Kidney (tissue), 14 donors: ENCODE results near the gene ERP29. TPM values are rescaled to one million over a fixed set of nuclear protein-coding genes. Genes with fewer than 3 reads are reported as not detected.

Experiments used
- DNase-seq, 5 donors: peaks; one replicate each; pipeline ENCODE4 v3.0.0-alpha.2; 2013 to 2020
- FAIRE-seq: peaks from 2 replicates; lab custom pipeline; 2012; peaks lifted over from hg19 to GRCh38; lab: Jason Lieb, UNC
- H3K27ac ChIP-seq, 2 donors: one replicate each; pipeline ENCODE4 v1.7.0; 2013; ENCODE audit warnings: low read depth in 2 of 2, low read length in 2 of 2, inconsistent platforms in 1 of 2
- H3K27me3 ChIP-seq: one replicate; pipeline ENCODE4 v1.7.1; 2013; ENCODE audit warnings: low read length, inconsistent platforms; ENCODE audit not compliant: control insufficient read depth, insufficient read depth
- H3K36me3 ChIP-seq, 3 donors: one replicate each; pipeline versions ENCODE4 v1.7.0 to v1.7.1; 2013; ENCODE audit warnings: low read length in 3 of 3, control low read depth in 1 of 3, inconsistent platforms in 1 of 3; ENCODE audit not compliant: insufficient read depth in 3 of 3, control insufficient read depth in 2 of 3
- H3K4me1 ChIP-seq, 3 donors: one replicate each; pipeline versions ENCODE4 v1.7.0 to v1.7.1; 2013; ENCODE audit warnings: low read length in 3 of 3, inconsistent platforms in 1 of 3, low read depth in 1 of 3; ENCODE audit not compliant: control insufficient read depth in 2 of 3, insufficient read depth in 2 of 3
- H3K4me3 ChIP-seq, 3 donors: one replicate each; pipeline versions ENCODE4 v1.7.0 to v1.8.1; 2013; ENCODE audit warnings: low read length in 3 of 3, control low read depth in 1 of 3, inconsistent platforms in 1 of 3
- H3K9ac ChIP-seq, 3 donors: one replicate each; pipeline versions ENCODE4 v1.7.0 to v1.7.1; 2013; ENCODE audit warnings: low read length in 3 of 3, control low read depth in 1 of 3, inconsistent platforms in 1 of 3
- H3K9me3 ChIP-seq, 3 donors: one replicate each; pipeline versions ENCODE4 v1.7.0 to v1.7.1; 2013; ENCODE audit warnings: low read length in 3 of 3, control low read depth in 1 of 3, inconsistent platforms in 1 of 3; ENCODE audit not compliant: control insufficient read depth in 2 of 3, insufficient read depth in 1 of 3
- intact Hi-C: fragments of 100-400 bp; cut with DNase I; formaldehyde crosslinking; loops from one replicate; pipeline ENCODE4 v1.11.1; 2022
- polyA plus RNA-seq: library from polyadenylated mRNA; stranded (reverse); fragments of 350-450 nt; fragmentation: Illumina TruSeq; extraction: RNeasy Lipid Tissue Mini Kit (QIAGEN cat#74804); gene quantifications from one replicate; pipeline ENCODE4 v1.2.3, GENCODE V29; 2014; ENCODE audit warnings: low read depth, low replicate concordance; ENCODE audit not compliant: insufficient read depth
- total RNA-seq: library from RNA; stranded (reverse); fragmentation: NEBNext Ultra II Directional; extraction: Animal tissue kit (Norgen Biotek cat#: 25700); gene quantifications from one replicate; pipeline ENCODE4 v1.2.1, GENCODE V29; 2021
- TF ChIP-seq, protein P1 (sequence below): IDR thresholded peaks from 3 replicates; pipeline ENCODE4 v1.5.1; 2012; ENCODE audit warnings: mild to moderate bottlenecking, moderate library complexity, borderline replicate concordance; ENCODE audit not compliant: insufficient read depth; ENCODE audit errors: extremely low read depth
- donor health status: control.
- donor health status: control.
- donor health status: control.
- donor health status: control.
- donor health status: control.
- donor health status: DM: yes; HTN: yes; CAD: no.
- donor health status: Normal renal cell carcinoma (clear cell type).

The ERP29 gene
- total and polyA plus RNA-seq, 2 donors from 2014 or later: 104 to 220 TPM

DNA sequence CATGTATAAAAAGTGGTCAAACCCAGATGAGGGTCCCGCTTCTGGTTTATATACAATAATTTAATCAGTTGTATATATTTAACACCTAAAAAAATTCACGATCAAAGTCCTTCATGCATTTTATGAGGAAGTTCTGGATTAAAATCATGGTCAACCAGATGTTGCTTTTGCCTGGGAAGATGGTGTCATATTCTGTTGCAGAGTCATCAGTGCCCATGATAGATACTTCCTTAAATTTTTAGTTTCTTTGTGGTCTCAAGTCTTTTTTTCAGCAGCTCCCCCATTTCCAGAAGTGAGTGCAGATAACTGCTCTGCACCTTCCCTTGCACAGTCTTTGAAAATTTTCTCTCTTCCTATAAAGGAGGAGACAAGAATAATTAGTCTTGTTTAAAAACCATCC, 16.1 kb downstream of the ERP29 start:
- Histone ChIP-seq H3K36me3 (peaks cover 4 to 18% (median 14%) of the 10 kb centered on the region in 3 donors), H3K9me3 (no peaks in the 10 kb centered on the region)

GRCh38 chr12:112031472-112031871, 18.2 kb downstream of the ERP29 start:
- Histone ChIP-seq H3K9me3 (no peaks in the 10 kb centered on the region), H3K27me3 (no peaks in the 10 kb centered on the region), H3K36me3 (peaks cover 4 to 17% (median 14%) of the 10 kb centered on the region in 3 donors), H3K27ac (no peak overlapping the region), H3K4me1 (no peaks in the 10 kb centered on the region), H3K4me3 (no peak overlapping the region), H3K9ac (no peak overlapping the region)
- DNase-seq (no peak), FAIRE-seq (no peak)
- intact Hi-C loops: no loop called here
- TF ChIP-seq, protein P1, sequence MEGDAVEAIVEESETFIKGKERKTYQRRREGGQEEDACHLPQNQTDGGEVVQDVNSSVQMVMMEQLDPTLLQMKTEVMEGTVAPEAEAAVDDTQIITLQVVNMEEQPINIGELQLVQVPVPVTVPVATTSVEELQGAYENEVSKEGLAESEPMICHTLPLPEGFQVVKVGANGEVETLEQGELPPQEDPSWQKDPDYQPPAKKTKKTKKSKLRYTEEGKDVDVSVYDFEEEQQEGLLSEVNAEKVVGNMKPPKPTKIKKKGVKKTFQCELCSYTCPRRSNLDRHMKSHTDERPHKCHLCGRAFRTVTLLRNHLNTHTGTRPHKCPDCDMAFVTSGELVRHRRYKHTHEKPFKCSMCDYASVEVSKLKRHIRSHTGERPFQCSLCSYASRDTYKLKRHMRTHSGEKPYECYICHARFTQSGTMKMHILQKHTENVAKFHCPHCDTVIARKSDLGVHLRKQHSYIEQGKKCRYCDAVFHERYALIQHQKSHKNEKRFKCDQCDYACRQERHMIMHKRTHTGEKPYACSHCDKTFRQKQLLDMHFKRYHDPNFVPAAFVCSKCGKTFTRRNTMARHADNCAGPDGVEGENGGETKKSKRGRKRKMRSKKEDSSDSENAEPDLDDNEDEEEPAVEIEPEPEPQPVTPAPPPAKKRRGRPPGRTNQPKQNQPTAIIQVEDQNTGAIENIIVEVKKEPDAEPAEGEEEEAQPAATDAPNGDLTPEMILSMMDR: no peak

More for the DNA sequence above, 16.1 kb downstream of the ERP29 start:
- TF ChIP-seq, protein P1: no peak
- Histone ChIP-seq H3K4me3 (no peak overlapping the region), H3K9ac (no peak overlapping the region), H3K27me3 (no peaks in the 10 kb centered on the region), H3K4me1 (peaks cover 0 to 2% (median 0%) of the 10 kb centered on the region in 3 donors), H3K27ac (no peak overlapping the region)
- no peak for DNase-seq
- FAIRE-seq: no peak
- intact Hi-C loops: no loop called here

DNA sequence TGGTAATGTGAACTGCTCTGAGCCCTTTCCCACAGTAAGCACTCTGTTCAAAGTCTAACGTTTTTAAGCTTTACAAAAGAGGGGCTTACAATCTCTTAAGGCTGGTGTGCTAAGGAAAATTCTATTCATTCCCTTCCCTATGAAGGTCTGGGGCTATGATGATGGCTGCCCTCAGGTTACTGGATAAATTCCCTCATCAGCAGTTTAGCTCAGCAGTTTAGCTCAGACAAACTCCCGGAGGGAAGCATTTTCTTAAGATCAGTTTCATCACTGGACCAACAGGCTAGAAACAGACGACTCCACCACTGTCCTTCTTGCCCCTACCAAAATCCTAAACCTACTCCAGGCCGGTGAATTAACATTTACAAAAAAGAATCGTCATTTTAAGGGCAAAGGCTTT, 19.1 kb downstream of the ERP29 start:
- H3K4me1 ChIP-seq: no peaks in the 10 kb centered on the region
- FAIRE-seq (no peak), DNase-seq (no peak)
- H3K36me3 ChIP-seq: peaks cover 4 to 19% (median 14%) of the 10 kb centered on the region in 3 donors
- no peak overlapping the region for H3K27ac ChIP-seq
- no peak overlapping the region for H3K4me3 ChIP-seq
- TF ChIP-seq, protein P1: no peak
- no peaks in the 10 kb centered on the region for H3K9me3 ChIP-seq
- H3K27me3 ChIP-seq: no peaks in the 10 kb centered on the region
- intact Hi-C loops: no loop called here
- no peak overlapping the region for H3K9ac ChIP-seq
